Measurements from ENCODE around the gene NINJ2.

The NINJ2 gene

DNA sequence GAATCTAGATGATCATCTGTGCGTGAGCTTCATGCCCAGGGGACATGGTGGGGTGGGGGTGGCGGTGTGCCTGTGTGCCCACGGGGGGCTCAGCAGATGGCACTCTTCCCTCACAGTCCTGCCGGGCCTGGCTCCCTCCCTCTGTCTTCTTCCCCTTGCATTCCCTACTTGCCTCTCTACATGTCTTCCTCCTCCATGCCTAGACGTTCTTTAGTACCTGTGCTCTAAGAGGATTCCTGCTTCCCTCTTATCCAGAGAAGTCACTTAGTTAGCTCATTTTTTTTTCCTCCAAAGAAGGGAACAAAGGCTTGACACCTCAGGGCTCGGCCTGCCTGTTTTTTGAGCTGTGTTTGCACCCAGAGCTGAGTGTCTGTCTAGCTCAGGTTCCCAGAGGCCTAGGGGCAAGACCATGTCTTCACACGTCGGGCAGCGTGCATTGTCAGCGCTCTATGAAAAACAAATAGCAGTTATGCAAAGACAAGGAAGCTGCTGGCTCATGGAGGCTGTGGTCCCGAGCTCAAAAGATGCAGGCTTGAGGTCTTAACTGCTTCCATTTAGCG lies 48.8 kb downstream of the NINJ2 start:
- DNase-seq (ENCODE audit: low read depth in 2 of 2) = peak in 1 of 2 experiments; percentile 3

GRCh38 chr12:613996-614395 lies 49.2 kb downstream of the NINJ2 start:
- no peak for DNase-seq (ENCODE audit: low read depth in 2 of 2)

DNA sequence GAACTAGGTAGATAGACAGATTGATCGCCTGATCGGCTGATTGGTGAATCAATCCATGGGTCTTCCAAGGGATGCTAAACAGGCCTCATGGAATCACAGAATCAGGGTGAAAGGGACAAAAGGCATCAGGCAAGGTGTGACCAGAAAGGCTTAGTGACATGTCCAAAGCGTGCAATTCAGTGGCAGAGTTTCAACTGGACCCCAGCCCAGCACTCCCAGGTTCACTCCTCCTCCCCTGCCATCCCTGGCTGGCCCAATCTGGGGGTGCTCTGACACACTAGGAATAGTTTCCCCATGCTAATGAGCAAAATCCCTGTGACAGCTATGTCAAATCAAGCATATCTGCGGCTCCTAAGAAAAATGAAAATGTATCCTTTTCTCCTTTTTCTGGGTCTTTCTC lies 50.4 kb downstream of the NINJ2 start:
- DNase-seq (ENCODE audit: low read depth in 2 of 2) = no peak

DNA sequence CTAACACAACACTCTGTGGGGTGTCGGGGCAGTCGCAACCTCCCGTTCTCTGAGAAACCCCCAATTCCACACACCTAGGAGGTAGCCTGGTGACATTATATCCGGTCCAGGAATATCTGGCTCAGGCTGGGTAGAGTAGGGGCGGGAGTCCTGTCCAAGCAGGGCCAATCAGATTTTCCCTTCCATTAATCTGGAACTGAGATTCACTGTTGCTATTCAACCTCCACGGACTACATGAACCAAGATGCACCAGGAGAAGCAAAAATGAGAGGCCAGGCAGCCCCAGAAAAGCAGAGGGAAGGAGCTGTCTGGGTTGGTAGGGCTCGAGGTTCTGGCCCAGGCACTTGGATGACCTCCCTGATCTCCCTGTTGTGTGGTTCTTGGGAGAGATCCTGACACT lies 51.0 kb downstream of the NINJ2 start:
- no peak for DNase-seq (ENCODE audit: low read depth in 2 of 2)

GRCh38 chr12:611721-612120 lies 51.5 kb downstream of the NINJ2 start:
- DNase-seq (ENCODE audit: low read depth in 2 of 2) = no peak

DNA sequence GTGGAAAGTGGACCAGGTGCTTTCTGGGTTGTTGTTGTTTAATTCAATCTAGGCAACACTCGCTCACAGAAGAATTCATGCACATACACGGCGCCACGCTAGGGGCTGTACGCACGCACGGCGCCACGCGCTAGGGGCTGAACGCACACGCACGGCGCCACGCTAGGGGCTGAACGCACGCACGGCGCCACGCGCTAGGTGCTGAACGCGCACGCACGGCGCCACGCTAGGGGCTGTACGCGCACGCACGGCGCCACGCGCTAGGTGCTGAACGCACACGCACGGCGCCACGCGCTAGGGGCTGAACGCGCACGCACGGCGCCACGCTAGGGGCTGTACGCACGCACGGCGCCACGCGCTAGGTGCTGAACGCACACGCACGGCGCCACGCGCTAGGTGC lies 54.3 kb downstream of the NINJ2 start:
- DNase-seq (ENCODE audit: low read depth in 2 of 2) = no peak

- DNase-seq (ENCODE audit: low read depth in 2 of 2) = no peak
These were observed 54.8 kb downstream of the NINJ2 start for GRCh38 chr12:608413-608812.

- no peak for DNase-seq (ENCODE audit: low read depth in 2 of 2)
These were observed 55.7 kb downstream of the NINJ2 start for GRCh38 chr12:607541-608001.

DNA sequence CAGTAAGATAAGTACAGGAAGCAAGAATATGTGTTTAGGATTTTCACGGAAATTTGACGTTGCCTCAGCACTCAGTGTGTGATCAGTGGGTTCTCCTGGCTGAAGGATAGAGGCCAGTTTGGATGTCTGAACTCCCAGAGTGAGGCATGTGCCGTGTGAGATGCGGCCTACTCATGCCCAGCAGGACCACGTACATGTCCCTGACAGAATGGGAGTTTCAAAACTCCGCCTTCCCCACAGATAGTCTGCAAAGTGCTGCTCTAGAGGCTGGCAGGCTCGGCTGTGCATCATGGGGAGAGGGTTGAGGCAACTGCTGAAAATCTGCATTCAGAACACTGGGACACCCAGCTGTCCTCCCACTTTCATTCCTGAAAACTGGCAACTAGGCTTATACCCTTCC lies 58.3 kb downstream of the NINJ2 start:
- DNase-seq (ENCODE audit: low read depth in 2 of 2) = no peak

DNA sequence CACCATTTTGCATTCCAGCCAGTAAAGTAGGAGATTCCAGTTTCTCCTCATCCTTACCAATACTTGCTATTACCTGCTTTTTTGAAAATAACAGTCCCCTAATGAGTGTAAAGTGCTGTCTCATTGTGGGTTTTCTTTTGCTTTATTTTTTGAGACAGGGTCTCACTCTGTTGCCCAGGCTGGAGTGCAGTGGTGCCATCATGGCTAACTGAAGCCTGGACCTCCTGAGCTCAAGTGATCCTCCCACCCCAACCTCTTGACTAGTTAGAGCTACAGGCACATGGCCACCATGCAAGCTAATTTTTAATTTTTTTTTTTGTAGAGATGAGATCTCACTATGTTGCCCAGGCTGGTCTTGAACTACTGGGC lies 60.6 kb downstream of the NINJ2 start:
- DNase-seq (ENCODE audit: low read depth in 2 of 2) = no peak

- DNase-seq (ENCODE audit: low read depth in 2 of 2) = no peak
These were observed 61.1 kb downstream of the NINJ2 start for GRCh38 chr12:601976-602699.

DNA sequence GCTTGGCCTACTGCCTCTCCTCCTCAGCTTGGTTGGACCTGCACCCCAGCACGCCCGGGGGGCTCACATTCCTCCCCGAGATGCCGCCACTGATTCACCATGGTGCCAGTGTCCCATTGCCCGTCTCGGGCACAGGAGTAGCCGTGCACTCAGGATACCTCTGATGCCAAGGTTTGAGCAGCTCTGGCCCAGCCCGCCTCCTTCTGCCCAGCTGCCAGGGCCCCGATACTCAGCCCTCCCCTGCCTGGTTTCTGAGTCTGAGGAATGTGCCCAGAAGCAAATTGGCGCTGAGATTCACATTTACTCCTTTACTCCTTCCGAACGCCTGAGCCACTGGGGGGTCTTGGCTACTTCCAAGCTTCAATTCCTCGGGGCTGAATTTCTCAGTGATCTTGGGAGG lies 63.5 kb downstream of the NINJ2 start:
- DNase-seq (ENCODE audit: low read depth in 2 of 2) = no peak

DNA sequence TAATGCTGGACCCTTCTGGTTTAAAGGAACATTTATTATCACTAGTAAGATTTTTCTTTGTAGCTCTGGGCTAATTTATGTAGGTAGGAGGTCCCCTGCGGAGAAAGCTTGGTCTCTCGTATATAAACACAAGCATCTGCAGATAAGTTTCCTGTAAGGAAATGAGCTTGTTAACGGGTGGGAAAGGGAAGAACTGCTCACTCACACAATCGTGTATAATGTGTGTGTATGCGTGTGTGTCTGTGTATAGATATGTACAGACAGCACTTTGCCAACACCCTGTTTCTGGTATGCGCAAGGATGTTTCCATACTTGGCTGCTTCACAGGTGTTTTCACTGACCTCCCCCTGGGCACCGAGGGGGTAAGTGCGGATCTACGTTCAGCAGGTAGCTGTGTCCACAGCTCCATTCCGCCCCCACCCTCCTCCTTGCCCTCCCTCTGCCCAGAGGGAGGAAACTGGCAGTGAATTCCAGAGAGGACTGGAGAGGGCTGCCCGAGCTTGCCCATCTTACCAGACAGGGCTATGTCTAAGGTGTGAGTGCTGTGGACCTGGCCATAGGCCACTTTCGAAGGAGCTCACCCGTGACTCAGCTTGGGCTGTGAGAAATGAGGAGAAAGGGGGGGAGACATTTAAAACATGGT lies 65.2 kb downstream of the NINJ2 start:
- no peak for DNase-seq (ENCODE audit: low read depth in 2 of 2)

GRCh38 chr12:593396-594270 lies 69.6 kb downstream of the NINJ2 start:
- no peak for DNase-seq (ENCODE audit: low read depth in 2 of 2)

- no peak for DNase-seq (ENCODE audit: low read depth in 2 of 2)
These were observed 71.2 kb downstream of the NINJ2 start for GRCh38 chr12:592024-592505.

DNA sequence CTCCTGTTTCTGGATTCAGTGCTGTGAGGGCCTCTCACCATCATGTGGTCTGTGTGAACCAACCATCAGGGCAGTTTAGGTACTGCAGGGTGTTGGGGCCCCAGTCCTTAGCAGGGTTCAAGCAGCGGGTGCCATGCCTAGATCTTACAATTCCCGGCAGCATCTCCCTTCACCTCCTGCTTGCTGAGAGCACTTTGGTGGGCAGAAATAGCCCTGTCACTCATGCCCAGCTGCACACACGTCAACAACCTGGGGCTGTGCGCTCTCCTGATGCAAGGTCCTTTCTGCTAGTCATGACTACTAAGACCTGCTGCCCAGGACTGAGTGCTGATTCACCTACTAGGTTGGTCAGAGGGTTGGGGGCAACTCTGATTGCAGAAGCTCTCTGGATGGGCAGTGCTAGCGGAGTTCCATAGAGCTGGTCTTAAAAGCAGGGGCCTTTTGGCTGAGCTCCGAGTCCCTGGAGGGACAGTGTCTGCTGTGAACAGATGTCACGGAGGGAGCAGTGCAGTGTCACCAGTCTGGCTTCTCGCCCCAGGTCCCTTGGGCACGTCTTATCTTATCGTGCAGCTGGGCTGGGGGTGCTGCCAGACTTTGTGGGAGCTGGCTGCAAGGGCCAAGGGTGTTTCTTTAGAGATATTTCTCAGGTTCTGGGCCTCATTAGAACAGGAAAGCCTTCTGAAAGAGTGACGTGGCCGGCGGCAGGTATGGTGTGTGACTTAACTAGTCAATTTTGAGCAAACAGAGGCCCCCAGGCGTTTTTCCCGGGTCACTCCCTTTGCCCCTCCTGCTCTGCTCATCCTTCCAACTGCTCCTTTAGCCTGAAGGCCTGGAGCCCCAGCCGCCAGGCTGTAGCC lies 71.8 kb downstream of the NINJ2 start:
- DNase-seq (ENCODE audit: low read depth in 2 of 2) = no peak

DNA sequence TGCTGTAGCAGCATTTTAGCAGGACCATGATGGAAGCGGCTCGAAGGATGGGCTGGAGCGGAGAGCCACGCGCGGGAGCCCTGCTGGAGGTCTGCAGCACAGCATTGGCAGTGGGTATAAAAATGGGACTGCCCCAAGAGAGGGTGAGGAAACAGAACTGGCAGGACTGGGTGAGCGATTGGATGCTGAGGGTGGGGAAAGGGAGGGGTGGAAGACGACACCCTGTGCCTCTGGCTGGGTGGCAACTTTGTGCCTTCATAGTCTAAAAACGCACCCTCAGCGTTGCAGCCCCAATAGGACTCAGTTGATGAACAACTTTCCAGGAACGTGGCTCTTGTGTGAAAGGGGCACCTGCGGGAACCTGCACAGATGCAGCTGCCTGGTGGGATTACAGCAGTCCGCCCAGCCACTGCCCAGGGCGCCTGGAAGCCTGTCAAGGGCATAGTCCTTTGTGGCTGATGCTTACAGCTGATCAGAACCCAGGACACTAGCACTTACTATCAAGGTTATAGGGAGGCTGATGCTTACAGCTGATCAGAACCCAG lies 73.0 kb downstream of the NINJ2 start:
- DNase-seq (ENCODE audit: low read depth in 2 of 2) = no peak

- DNase-seq (ENCODE audit: low read depth in 2 of 2) = no peak
These were observed 74.6 kb downstream of the NINJ2 start for GRCh38 chr12:588646-589045.

DNA sequence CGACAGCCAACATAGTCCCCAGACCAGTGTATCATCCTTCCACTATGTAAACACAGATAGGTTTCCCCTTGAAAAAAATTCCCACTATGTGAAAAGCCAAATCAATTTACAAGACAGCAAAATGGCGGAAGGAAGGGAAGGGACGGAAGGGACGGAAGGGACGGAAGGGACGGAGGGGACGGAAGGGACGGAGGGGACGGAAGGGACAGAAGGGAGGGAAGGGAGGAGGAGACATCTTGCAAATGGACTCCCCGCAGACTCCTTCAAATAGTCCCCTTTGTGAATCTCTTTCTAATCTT lies 75.3 kb downstream of the NINJ2 start:
- no peak for DNase-seq (ENCODE audit: low read depth in 2 of 2)

- no peak for DNase-seq (ENCODE audit: low read depth in 2 of 2)
These were observed 75.9 kb downstream of the NINJ2 start for GRCh38 chr12:587132-588023.

Measured in fibroblast of skin of left quadriceps (primary cell).